GM23338 (cell line): ENCODE results near the gene TCERG1L. TPM values are rescaled to one million over a fixed set of nuclear protein-coding genes. Genes with fewer than 3 reads are reported as not detected.

Source experiments
- ATAC-seq: fragments of 200-7000 bp; cut with Tn5 transposase; 3 replicates; pipeline ENCODE4 v1.9.1; 2020
- DNase-seq: peaks from one replicate; pipeline ENCODE4 v3.0.0-alpha.2; 2015; ENCODE audit warnings: low spot score
- H2AFZ ChIP-seq: fragments of 200-600 bp; sonication (generic); 2 replicates; pipeline ENCODE4 v1.8.0; 2016; ENCODE audit warnings: antibody characterized with exemption, mild to moderate bottlenecking, moderate library complexity
- H3F3A ChIP-seq: fragments of 200-600 bp; sonication (generic); replicated peaks from 2 replicates; pipeline ENCODE4 v1.8.0; 2017; ENCODE audit warnings: antibody characterized with exemption, mixed run types, low read depth
- H3K27ac ChIP-seq: fragments of 200-600 bp; sonication (generic); 2 replicates; pipeline ENCODE4 v1.6.1; 2016; ENCODE audit warnings: low read depth
- H3K27me3 ChIP-seq: fragments of 200-600 bp; sonication (generic); 2 replicates; pipeline ENCODE4 v1.8.0; 2016; ENCODE audit warnings: mild to moderate bottlenecking, mixed run types, moderate library complexity; ENCODE audit not compliant: insufficient read depth
- H3K36me3 ChIP-seq: fragments of 200-600 bp; sonication (generic); 2 replicates; pipeline ENCODE4 v1.8.0; 2016; ENCODE audit warnings: mild to moderate bottlenecking; ENCODE audit not compliant: insufficient read depth
- H3K4me1 ChIP-seq: fragments of 200-600 bp; sonication (generic); 2 replicates; pipeline ENCODE4 v1.8.0; 2016; ENCODE audit warnings: mild to moderate bottlenecking, moderate library complexity; ENCODE audit not compliant: insufficient read depth
- H3K4me2 ChIP-seq: fragments of 200-600 bp; sonication (generic); 2 replicates; pipeline ENCODE4 v1.7.1; 2017; ENCODE audit warnings: mixed run types
- H3K4me3 ChIP-seq: fragments of 200-600 bp; sonication (generic); 2 replicates; pipeline ENCODE4 v1.6.1; 2016; ENCODE audit warnings: mixed run types
- H3K79me2 ChIP-seq: fragments of 200-600 bp; sonication (generic); replicated peaks from 2 replicates; pipeline ENCODE4 v1.8.0; 2017; ENCODE audit warnings: mild to moderate bottlenecking; ENCODE audit not compliant: insufficient read depth
- H3K9me2 ChIP-seq: fragments of 200-600 bp; sonication (generic); 2 replicates; pipeline ENCODE4 v1.8.0; 2017; ENCODE audit not compliant: insufficient read depth
- H4K20me1 ChIP-seq: fragments of 200-600 bp; sonication (generic); replicated peaks from 2 replicates; pipeline ENCODE4 v1.8.0; 2017; ENCODE audit warnings: mild to moderate bottlenecking; ENCODE audit not compliant: insufficient read depth
- H3K27ac Mint-ChIP-seq: 2 replicates; pipeline ENCODE4 v1.8.0; 2020; ENCODE audit warnings: inconsistent platforms, mild to moderate bottlenecking, moderate library complexity, mixed read lengths
- H3K27me3 Mint-ChIP-seq: 3 replicates; pipeline ENCODE4 v1.8.0; 2022; ENCODE audit warnings: low read depth, mild to moderate bottlenecking, moderate library complexity, mixed read lengths, inconsistent platforms; ENCODE audit not compliant: insufficient read depth, poor library complexity
- H3K36me3 Mint-ChIP-seq: 3 replicates; pipeline ENCODE4 v1.8.0; 2021; ENCODE audit warnings: low read depth, mild to moderate bottlenecking, inconsistent platforms, moderate library complexity, mixed read lengths
- H3K4me1 Mint-ChIP-seq: 3 replicates; pipeline ENCODE4 v1.8.0; 2020; ENCODE audit warnings: mild to moderate bottlenecking, inconsistent platforms, mixed read lengths
- H3K4me3 Mint-ChIP-seq: 3 replicates; pipeline ENCODE4 v1.8.0; 2021; ENCODE audit warnings: moderate library complexity, mild to moderate bottlenecking, inconsistent platforms, mixed read lengths
- H3K9me3 Mint-ChIP-seq: 3 replicates; pipeline ENCODE4 v1.8.0; 2020; ENCODE audit warnings: moderate library complexity, mild to moderate bottlenecking, inconsistent platforms, mixed read lengths
- CREB1 ChIP-seq: fragments of 250-450 bp; sonication (Bioruptor Pico); IDR thresholded peaks from 2 replicates; pipeline ENCODE4 v1.5.0; 2020; ENCODE audit warnings: low read depth, mild to moderate bottlenecking, moderate library complexity
- EZH2 ChIP-seq: fragments of 200-600 bp; sonication (generic); IDR thresholded peaks from one replicate; pipeline ENCODE4 v1.8.0; 2017; ENCODE audit warnings: antibody characterized with exemption, mild to moderate bottlenecking, low read depth; ENCODE audit not compliant: unreplicated experiment
- EZH2phosphoT487 ChIP-seq: fragments of 200-600 bp; sonication (generic); IDR thresholded peaks from one replicate; pipeline ENCODE4 v1.8.1; 2018; ENCODE audit warnings: antibody characterized with exemption; ENCODE audit not compliant: unreplicated experiment
- JUNB ChIP-seq: IDR thresholded peaks from one replicate; pipeline ENCODE4 v1.6.1; 2016; ENCODE audit warnings: antibody characterized with exemption; ENCODE audit not compliant: unreplicated experiment
- NANOG ChIP-seq: IDR thresholded peaks from 2 replicates; pipeline ENCODE4 v1.6.1; 2016; ENCODE audit warnings: antibody characterized with exemption, borderline replicate concordance
- POLR2AphosphoS5 ChIP-seq: IDR thresholded peaks from 2 replicates; pipeline ENCODE4 v1.6.1; 2016; ENCODE audit warnings: antibody characterized with exemption, low read depth
- STAT1 ChIP-seq: IDR thresholded peaks from one replicate; pipeline ENCODE4 v1.6.1; 2016; ENCODE audit warnings: antibody characterized with exemption; ENCODE audit not compliant: unreplicated experiment
- ZNF114 ChIP-seq: fragments of 250-450 bp; sonication (Bioruptor Pico); IDR thresholded peaks from 2 replicates; pipeline ENCODE4 v1.5.0; 2020; ENCODE audit warnings: mild to moderate bottlenecking, moderate library complexity
- ZNF331 ChIP-seq: fragments of 250-450 bp; sonication (Bioruptor Pico); IDR thresholded peaks from 2 replicates; pipeline ENCODE4 v1.5.0; 2020; ENCODE audit warnings: low read depth, mild to moderate bottlenecking, moderate library complexity
- polyA plus RNA-seq: library from polyadenylated mRNA; unstranded; fragments of >200 nt; fragmentation: Nextera tagmentation; extraction: Ambion mirVana; gene quantifications from 2 replicates; pipeline ENCODE4 v1.2.1, GENCODE V29; 2016
- total RNA-seq: library from RNA; depleted of rRNA; stranded (reverse); fragments of >200 nt; shearing (Covaris generic); gene quantifications from 2 replicates; pipeline ENCODE4 v1.2.3, GENCODE V29; 2014
- TF ChIP-seq, protein P1 (sequence below): IDR thresholded peaks from 2 replicates; pipeline ENCODE4 v1.6.1; 2016; ENCODE audit warnings: antibody characterized with exemption
- TF ChIP-seq, protein P2 (sequence below), 2 experiments: fragments of 200-600 bp in 1 of 2; sonication (generic) in 1 of 2; conservative IDR thresholded peaks; 2 replicates each; pipeline versions ENCODE4 v1.5.1 to v1.6.1; 2016 to 2017; ENCODE audit warnings: antibody characterized with exemption in 2 of 2, low read depth in 2 of 2, mild to moderate bottlenecking in 2 of 2, moderate library complexity in 1 of 2

The TCERG1L gene
- total and polyA plus RNA-seq, 2 experiments from 2014 or later, result 3.9 to 5.5 TPM

DNA sequence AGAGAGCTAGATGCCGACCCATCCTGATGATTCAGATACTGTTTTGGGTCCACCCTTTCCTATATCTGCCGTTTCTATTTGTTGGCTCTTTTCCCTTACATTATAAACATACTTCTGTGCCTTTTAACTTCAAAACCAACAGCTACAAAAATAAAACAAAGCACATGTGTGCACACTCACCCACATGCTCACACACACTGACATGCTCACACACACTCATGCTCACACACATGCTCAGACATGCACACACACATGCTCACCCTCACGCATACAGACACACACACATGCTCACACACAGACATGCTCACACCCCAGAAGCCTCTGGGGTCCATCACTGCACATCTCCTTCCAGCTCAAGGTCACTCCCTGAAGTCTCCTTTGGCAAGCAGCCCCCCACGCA is 88.1 kb downstream of the TCERG1L start:
- DNase-seq (no peak), ATAC-seq (no peak)
- H3K36me3 Mint-ChIP-seq, result peaks cover 31% of the 10 kb centered on the region
- TF ChIP-seq STAT1 (no peak), EZH2phosphoT487 (no peak), EZH2 (no peak), NANOG (no peak)
- H3K9me3 Mint-ChIP-seq, result peaks cover 83% of the 10 kb centered on the region
- Histone ChIP-seq H3K9me2 (no peaks in the 10 kb centered on the region), H3F3A (no peaks in the 10 kb centered on the region), H3K4me2 (no peak overlapping the region), H4K20me1 (no peaks in the 10 kb centered on the region), H3K79me2 (no peaks in the 10 kb centered on the region), H3K4me1 (no peaks in the 10 kb centered on the region), H3K36me3 (no peaks in the 10 kb centered on the region), H3K27ac (no peak overlapping the region), H3K27me3 (no peaks in the 10 kb centered on the region), H2AFZ (no peak overlapping the region), H3K4me3 (no peak overlapping the region)
- no peak overlapping the region for H3K4me3 Mint-ChIP-seq
- H3K27ac Mint-ChIP-seq, result no peak overlapping the region
- peaks cover 8% of the 10 kb centered on the region for H3K27me3 Mint-ChIP-seq
- H3K4me1 Mint-ChIP-seq, result no peaks in the 10 kb centered on the region

DNA sequence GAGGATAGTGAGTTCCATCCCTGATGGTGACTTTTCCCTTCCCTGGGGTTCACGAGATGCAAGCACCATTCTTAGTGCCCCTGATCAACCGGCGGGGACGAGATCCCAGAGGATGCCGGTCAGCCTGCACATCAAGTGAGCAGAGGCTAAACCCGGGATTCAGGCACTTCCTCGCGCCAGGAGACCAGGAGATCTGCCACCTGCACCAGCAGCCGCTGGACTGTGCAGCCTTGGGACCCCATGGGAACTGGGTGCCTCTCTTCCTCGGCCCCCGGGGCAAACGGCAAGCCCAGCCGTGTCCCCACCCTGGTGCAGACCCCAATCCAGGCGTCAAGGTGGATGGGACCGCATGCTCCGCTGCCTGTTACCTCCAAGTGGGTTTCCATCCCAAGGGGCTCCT is 88.5 kb downstream of the TCERG1L start:
- Mint-ChIP-seq H3K27ac (no peak overlapping the region), H3K36me3 (peaks cover 31% of the 10 kb centered on the region), H3K9me3 (peaks cover 87% of the 10 kb centered on the region), H3K4me1 (no peaks in the 10 kb centered on the region), H3K27me3 (peaks cover 8% of the 10 kb centered on the region), H3K4me3 (no peak overlapping the region)
- Histone ChIP-seq H3K27me3 (no peaks in the 10 kb centered on the region), H3K79me2 (no peaks in the 10 kb centered on the region), H3K9me2 (no peaks in the 10 kb centered on the region), H3F3A (no peaks in the 10 kb centered on the region), H3K36me3 (no peaks in the 10 kb centered on the region), H3K4me1 (no peaks in the 10 kb centered on the region), H4K20me1 (no peaks in the 10 kb centered on the region), H2AFZ (no peak overlapping the region), H3K4me2 (no peak overlapping the region), H3K27ac (no peak overlapping the region), H3K4me3 (no peak overlapping the region)
- TF ChIP-seq, protein P1, sequence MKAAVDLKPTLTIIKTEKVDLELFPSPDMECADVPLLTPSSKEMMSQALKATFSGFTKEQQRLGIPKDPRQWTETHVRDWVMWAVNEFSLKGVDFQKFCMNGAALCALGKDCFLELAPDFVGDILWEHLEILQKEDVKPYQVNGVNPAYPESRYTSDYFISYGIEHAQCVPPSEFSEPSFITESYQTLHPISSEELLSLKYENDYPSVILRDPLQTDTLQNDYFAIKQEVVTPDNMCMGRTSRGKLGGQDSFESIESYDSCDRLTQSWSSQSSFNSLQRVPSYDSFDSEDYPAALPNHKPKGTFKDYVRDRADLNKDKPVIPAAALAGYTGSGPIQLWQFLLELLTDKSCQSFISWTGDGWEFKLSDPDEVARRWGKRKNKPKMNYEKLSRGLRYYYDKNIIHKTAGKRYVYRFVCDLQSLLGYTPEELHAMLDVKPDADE, result no peak
- TF ChIP-seq STAT1, result no peak
- no peak for TF ChIP-seq POLR2AphosphoS5
- TF ChIP-seq NANOG, result no peak
- TF ChIP-seq ZNF331 (CRISPR knock-in tag), result no peak
- TF ChIP-seq JUNB, result no peak
- TF ChIP-seq, protein P2, sequence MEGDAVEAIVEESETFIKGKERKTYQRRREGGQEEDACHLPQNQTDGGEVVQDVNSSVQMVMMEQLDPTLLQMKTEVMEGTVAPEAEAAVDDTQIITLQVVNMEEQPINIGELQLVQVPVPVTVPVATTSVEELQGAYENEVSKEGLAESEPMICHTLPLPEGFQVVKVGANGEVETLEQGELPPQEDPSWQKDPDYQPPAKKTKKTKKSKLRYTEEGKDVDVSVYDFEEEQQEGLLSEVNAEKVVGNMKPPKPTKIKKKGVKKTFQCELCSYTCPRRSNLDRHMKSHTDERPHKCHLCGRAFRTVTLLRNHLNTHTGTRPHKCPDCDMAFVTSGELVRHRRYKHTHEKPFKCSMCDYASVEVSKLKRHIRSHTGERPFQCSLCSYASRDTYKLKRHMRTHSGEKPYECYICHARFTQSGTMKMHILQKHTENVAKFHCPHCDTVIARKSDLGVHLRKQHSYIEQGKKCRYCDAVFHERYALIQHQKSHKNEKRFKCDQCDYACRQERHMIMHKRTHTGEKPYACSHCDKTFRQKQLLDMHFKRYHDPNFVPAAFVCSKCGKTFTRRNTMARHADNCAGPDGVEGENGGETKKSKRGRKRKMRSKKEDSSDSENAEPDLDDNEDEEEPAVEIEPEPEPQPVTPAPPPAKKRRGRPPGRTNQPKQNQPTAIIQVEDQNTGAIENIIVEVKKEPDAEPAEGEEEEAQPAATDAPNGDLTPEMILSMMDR (conservative IDR thresholded peaks at IDR 0.05; ENCODE audit: low read depth in 2 of 2), result no peak
- TF ChIP-seq CREB1 (CRISPR knock-in tag), result no peak
- no peak for TF ChIP-seq ZNF114 (CRISPR knock-in tag)
- TF ChIP-seq EZH2, result no peak
- ATAC-seq (no peak), DNase-seq (no peak)
